NT2/D1 (cell line): ENCODE measurements around the gene ACOX3.

Experiments used
- SUZ12 ChIP-seq: IDR thresholded peaks from 2 replicates; pipeline ENCODE4 v1.6.1; 2011; ENCODE audit not compliant: insufficient read length, insufficient read depth; ENCODE audit errors: extremely low read depth
- YY1 ChIP-seq: IDR thresholded peaks from 2 replicates; pipeline ENCODE4 v1.6.1; 2011; ENCODE audit not compliant: insufficient read length, insufficient read depth
- ZNF274 ChIP-seq: IDR thresholded peaks from 2 replicates; pipeline ENCODE4 v1.6.1; 2011; ENCODE audit warnings: mild to moderate bottlenecking, low read depth, low read length

- TF ChIP-seq ZNF274 (no peak), SUZ12 (no peak), YY1 (no peak)
Observed at GRCh38 chr4:8329859-8330761, 110.4 kb downstream of the ACOX3 start.
